ENCODE measurements around the gene PRPF40B.

DNA sequence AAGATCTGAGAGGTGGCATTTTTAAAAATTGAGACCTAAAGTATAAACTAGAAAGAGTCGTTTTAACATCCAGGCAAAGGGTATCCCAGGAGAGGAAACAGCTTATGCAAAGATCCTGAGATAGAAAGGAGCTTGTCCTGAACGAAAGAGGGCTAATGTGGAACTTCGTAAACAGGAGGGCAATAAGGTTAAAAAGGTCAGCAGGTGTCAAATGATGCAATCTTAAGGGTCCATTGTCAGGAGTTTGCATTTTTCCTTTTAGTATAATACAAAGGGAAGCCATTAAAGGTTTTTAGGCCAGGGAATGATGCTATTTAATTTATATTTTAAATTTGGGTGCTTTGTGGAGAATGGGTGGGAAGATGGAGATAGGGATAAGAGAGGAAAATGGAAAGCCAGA, 69.5 kb downstream of the PRPF40B start:
- TF ChIP-seq, protein P1, sequence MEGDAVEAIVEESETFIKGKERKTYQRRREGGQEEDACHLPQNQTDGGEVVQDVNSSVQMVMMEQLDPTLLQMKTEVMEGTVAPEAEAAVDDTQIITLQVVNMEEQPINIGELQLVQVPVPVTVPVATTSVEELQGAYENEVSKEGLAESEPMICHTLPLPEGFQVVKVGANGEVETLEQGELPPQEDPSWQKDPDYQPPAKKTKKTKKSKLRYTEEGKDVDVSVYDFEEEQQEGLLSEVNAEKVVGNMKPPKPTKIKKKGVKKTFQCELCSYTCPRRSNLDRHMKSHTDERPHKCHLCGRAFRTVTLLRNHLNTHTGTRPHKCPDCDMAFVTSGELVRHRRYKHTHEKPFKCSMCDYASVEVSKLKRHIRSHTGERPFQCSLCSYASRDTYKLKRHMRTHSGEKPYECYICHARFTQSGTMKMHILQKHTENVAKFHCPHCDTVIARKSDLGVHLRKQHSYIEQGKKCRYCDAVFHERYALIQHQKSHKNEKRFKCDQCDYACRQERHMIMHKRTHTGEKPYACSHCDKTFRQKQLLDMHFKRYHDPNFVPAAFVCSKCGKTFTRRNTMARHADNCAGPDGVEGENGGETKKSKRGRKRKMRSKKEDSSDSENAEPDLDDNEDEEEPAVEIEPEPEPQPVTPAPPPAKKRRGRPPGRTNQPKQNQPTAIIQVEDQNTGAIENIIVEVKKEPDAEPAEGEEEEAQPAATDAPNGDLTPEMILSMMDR (IDR thresholded peaks at IDR 0.05), result no peak
- no peak for TF ChIP-seq EZH2phosphoT487 (IDR thresholded peaks at IDR 0.05)

Measured in neural progenitor cell (in vitro differentiated cells).